ENCODE data around the gene DBI. TPM values are rescaled to one million over a fixed set of nuclear protein-coding genes. Genes with fewer than 3 reads are reported as not detected.

DBI gene
- total and polyA plus RNA-seq, 8 donors: 23.2 to 605 (median 67.0) TPM

DNA sequence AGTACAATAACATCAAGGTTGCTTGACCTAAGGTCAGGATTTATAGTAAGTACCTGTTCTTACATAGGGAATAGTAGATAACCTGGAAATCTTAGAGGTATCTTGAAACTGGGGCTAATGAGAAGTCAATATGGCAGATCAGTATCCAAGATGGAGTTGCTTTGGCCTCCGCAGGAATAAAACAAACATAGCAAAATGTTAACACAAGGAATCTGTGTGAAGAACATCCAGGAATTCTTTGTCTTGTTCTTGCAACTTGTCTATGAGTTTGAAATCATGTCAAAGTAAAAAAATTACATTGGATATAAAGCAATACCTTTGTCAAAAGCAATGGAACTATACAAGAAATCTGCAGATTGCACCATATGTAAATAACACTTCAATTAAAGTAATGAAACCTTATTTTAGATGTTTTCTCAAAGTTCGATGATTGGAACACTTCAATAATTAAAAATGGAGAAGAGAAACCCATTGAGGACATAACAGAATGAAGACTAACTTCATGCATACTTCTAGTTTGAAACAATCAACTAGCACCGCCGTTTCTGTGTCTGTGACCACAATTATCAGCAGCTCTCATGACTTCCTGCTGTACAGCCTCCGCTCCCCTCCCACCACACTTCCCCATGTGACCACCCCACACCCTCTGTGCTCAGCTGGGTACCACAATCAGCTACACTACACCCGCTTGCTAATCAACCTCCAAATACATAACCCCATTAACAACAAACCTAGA lies 27.8 kb upstream of the DBI start:
- DNase-seq: peak in 1 of 2 donors; percentile 62
- H3K4me3 ChIP-seq: no peak overlapping the region
- WGBS, 5 donors: 59 to 68% (median 64%) methylated on average over 6 of the region's 6 CpGs
- TF ChIP-seq, protein P1, sequence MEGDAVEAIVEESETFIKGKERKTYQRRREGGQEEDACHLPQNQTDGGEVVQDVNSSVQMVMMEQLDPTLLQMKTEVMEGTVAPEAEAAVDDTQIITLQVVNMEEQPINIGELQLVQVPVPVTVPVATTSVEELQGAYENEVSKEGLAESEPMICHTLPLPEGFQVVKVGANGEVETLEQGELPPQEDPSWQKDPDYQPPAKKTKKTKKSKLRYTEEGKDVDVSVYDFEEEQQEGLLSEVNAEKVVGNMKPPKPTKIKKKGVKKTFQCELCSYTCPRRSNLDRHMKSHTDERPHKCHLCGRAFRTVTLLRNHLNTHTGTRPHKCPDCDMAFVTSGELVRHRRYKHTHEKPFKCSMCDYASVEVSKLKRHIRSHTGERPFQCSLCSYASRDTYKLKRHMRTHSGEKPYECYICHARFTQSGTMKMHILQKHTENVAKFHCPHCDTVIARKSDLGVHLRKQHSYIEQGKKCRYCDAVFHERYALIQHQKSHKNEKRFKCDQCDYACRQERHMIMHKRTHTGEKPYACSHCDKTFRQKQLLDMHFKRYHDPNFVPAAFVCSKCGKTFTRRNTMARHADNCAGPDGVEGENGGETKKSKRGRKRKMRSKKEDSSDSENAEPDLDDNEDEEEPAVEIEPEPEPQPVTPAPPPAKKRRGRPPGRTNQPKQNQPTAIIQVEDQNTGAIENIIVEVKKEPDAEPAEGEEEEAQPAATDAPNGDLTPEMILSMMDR (IDR thresholded peaks at IDR 0.05): no peak
- TF ChIP-seq POLR2A (IDR thresholded peaks at IDR 0.05): no peak
- no peak for TF ChIP-seq POLR2AphosphoS5 (IDR thresholded peaks at IDR 0.05)
- TF ChIP-seq EP300 (IDR thresholded peaks at IDR 0.05): no peak
- no peaks in the 10 kb centered on the region for H3K27me3 ChIP-seq
- no peak overlapping the region for H3K27ac ChIP-seq
- intact Hi-C loops (cut with DNase I; ENCODE audit: low total_unique reads): no loop called here
- no peaks in the 10 kb centered on the region for H3K4me1 ChIP-seq
- no peaks in the 10 kb centered on the region for H3K9me3 ChIP-seq
- H3K36me3 ChIP-seq: peaks cover 0 to 43% (median 12%) of the 10 kb centered on the region in 4 donors

DNA sequence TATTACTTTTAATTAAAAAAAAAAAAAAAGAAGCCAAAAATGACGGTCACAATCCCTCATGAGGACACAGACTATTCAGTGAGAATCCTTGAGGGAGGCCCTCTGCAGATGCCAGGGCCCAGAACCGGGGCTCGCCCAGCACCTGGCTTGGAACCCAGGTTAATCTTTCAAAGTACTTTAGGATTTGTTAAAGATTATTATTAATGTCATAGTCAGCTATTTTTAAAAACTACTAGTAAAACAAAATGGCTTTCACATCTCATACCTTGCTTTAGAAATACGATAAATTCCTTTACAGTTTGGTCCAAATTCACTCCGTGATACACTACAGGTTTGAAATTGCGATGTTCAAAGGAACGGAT lies 27.2 kb upstream of the DBI start:
- no peaks in the 10 kb centered on the region for H3K9me3 ChIP-seq
- 88 to 94% (median 92%) methylated on average over 7 of the region's 7 CpGs for WGBS, 5 donors
- no peak overlapping the region for H3K27ac ChIP-seq
- no peak for TF ChIP-seq POLR2AphosphoS5 (IDR thresholded peaks at IDR 0.05)
- TF ChIP-seq POLR2A (IDR thresholded peaks at IDR 0.05): no peak
- TF ChIP-seq EP300 (IDR thresholded peaks at IDR 0.05): no peak
- TF ChIP-seq, protein P1 (IDR thresholded peaks at IDR 0.05): no peak
- H3K36me3 ChIP-seq: peaks cover 0 to 42% (median 12%) of the 10 kb centered on the region in 4 donors
- intact Hi-C loops (cut with DNase I; ENCODE audit: low total_unique reads): no loop called here
- no peaks in the 10 kb centered on the region for H3K27me3 ChIP-seq
- DNase-seq: no peak
- no peak overlapping the region for H3K4me3 ChIP-seq
- no peaks in the 10 kb centered on the region for H3K4me1 ChIP-seq

GRCh38 chr2:119341684-119342083 lies 25.1 kb upstream of the DBI start:
- no peaks in the 10 kb centered on the region for H3K9me3 ChIP-seq
- H3K36me3 ChIP-seq: peaks cover 0 to 27% (median 3%) of the 10 kb centered on the region in 4 donors
- no peaks in the 10 kb centered on the region for H3K27me3 ChIP-seq
- no peak for TF ChIP-seq POLR2A (IDR thresholded peaks at IDR 0.05)
- no peak for TF ChIP-seq EP300 (IDR thresholded peaks at IDR 0.05)
- TF ChIP-seq, protein P1 (IDR thresholded peaks at IDR 0.05): no peak
- no peak for TF ChIP-seq POLR2AphosphoS5 (IDR thresholded peaks at IDR 0.05)
- H3K4me1 ChIP-seq: no peaks in the 10 kb centered on the region
- 73 to 81% (median 77%) methylated on average over 2 of the region's 2 CpGs for WGBS, 5 donors
- H3K27ac ChIP-seq: no peak overlapping the region
- DNase-seq: no peak
- intact Hi-C loops (cut with DNase I; ENCODE audit: low total_unique reads): no loop called here
- H3K4me3 ChIP-seq: no peak overlapping the region

- H3K27me3 ChIP-seq: no peaks in the 10 kb centered on the region
- H3K36me3 ChIP-seq: no peaks in the 10 kb centered on the region
- no peak for DNase-seq
- H3K4me1 ChIP-seq: peaks cover 0 to 11% (median 6%) of the 10 kb centered on the region in 4 donors
- TF ChIP-seq POLR2AphosphoS5 (IDR thresholded peaks at IDR 0.05) (no peak), POLR2A (IDR thresholded peaks at IDR 0.05) (no peak), EP300 (IDR thresholded peaks at IDR 0.05) (no peak)
- TF ChIP-seq, protein P1 (IDR thresholded peaks at IDR 0.05): no peak
- H3K4me3 ChIP-seq: no peak overlapping the region
- H3K27ac ChIP-seq: no peak overlapping the region
- H3K9me3 ChIP-seq: no peaks in the 10 kb centered on the region
- intact Hi-C loops (cut with DNase I; ENCODE audit: low total_unique reads): no loop called here
- WGBS, 5 donors: 82 to 91% (median 88%) methylated on average over 6 of the region's 6 CpGs
Measured at GRCh38 chr2:119349289-119349688, 17.5 kb upstream of the DBI start.

All from stomach (tissue), 9 donors.